ENCODE measurements around the gene IL21R. TPM values are rescaled to one million over a fixed set of nuclear protein-coding genes. Genes with fewer than 3 reads are reported as not detected.

The IL21R gene
- total and polyA plus RNA-seq, 9 of the 15 experiments (the other 6 are each of a cell fraction or from before 2014, with no cell fraction given): 0.04 to 0.34 (median 0.18) TPM; not detected in 1

- peaks cover 79% of the 10 kb centered on the region; the same call in 2 of the 3 replicates for H3K36me3 ChIP-seq (ENCODE audit: control insufficient read depth, insufficient read depth, low read length)
- no peaks in the 10 kb centered on the region; the same call in 1 of the 2 replicates for H4K20me1 ChIP-seq (replicated peaks; ENCODE audit: control insufficient read depth, insufficient read depth, low read length)
- no peaks in the 10 kb centered on the region for H3K9me1 ChIP-seq (ENCODE audit: control insufficient read depth, insufficient read depth, low read length)
- no peak for TF ChIP-seq TFAM (CRISPR knock-in tag; conservative IDR thresholded peaks at IDR 0.05)
- no peak for TF ChIP-seq MED1 (CRISPR knock-in tag; IDR thresholded peaks at IDR 0.05; ENCODE audit: borderline replicate concordance)
- TF ChIP-seq, protein P1, sequence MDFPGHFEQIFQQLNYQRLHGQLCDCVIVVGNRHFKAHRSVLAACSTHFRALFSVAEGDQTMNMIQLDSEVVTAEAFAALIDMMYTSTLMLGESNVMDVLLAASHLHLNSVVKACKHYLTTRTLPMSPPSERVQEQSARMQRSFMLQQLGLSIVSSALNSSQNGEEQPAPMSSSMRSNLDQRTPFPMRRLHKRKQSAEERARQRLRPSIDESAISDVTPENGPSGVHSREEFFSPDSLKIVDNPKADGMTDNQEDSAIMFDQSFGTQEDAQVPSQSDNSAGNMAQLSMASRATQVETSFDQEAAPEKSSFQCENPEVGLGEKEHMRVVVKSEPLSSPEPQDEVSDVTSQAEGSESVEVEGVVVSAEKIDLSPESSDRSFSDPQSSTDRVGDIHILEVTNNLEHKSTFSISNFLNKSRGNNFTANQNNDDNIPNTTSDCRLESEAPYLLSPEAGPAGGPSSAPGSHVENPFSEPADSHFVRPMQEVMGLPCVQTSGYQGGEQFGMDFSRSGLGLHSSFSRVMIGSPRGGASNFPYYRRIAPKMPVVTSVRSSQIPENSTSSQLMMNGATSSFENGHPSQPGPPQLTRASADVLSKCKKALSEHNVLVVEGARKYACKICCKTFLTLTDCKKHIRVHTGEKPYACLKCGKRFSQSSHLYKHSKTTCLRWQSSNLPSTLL (IDR thresholded peaks at IDR 0.05): no peak
- no peak for TF ChIP-seq ZFX (CRISPR knock-in tag; IDR thresholded peaks at IDR 0.05)
- no peak for TF ChIP-seq RAD51 (IDR thresholded peaks at IDR 0.05; ENCODE audit: borderline replicate concordance, low read depth)
- TF ChIP-seq ZBTB1 (CRISPR knock-in tag; IDR thresholded peaks at IDR 0.05; ENCODE audit: borderline replicate concordance, low read depth): no peak
- TF ChIP-seq LARP7 (IDR thresholded peaks at IDR 0.05): no peak
- TF ChIP-seq NCOA2 (IDR thresholded peaks at IDR 0.05; ENCODE audit: partially characterized antibody in 2 of 2): no peak
- TF ChIP-seq ZHX1 (conservative IDR thresholded peaks at IDR 0.05; ENCODE audit: low read length): no peak
- TF ChIP-seq GATAD2A (IDR thresholded peaks at IDR 0.05): no peak
- no peak for TF ChIP-seq MCM5 (IDR thresholded peaks at IDR 0.05; ENCODE audit: low read depth)
- TF ChIP-seq ZNF609 (CRISPR knock-in tag; IDR thresholded peaks at IDR 0.05; ENCODE audit: borderline replicate concordance): no peak
- H3K4me3 ChIP-seq: no peak overlapping the region
- DNase-seq (ENCODE audit: extremely low read depth in 1 of 4, low spot score in 3 of 4) (no peak), ATAC-seq (no peak), FAIRE-seq (no peak)
- intact Hi-C loops (cut with micrococcal nuclease): no loop called here
- no peak overlapping the region for H3K9ac ChIP-seq (ENCODE audit: insufficient read depth in 1 of 2, low read depth in 2 of 2, low read length in 2 of 2)
- H3K4me2 ChIP-seq (ENCODE audit: insufficient read depth, low read length): no peak overlapping the region
- POLR2A ChIA-PET: no interaction called here
- WGBS (ENCODE audit: insufficient coverage, low coverage, missing lambda C conversion rate): 83% methylated on average over 11 of the region's 16 CpGs
- no peak overlapping the region for H3K27ac ChIP-seq (ENCODE audit: extremely low read depth, low read depth, low read length)
- H2AFZ ChIP-seq (ENCODE audit: low read depth, low read length): no peak overlapping the region
- H3K79me2 ChIP-seq (ENCODE audit: control insufficient read depth, insufficient read depth, low read length): no peaks in the 10 kb centered on the region
- CTCF ChIA-PET (ENCODE audit: low intra/inter-chr PET ratio): no interaction called here
- in situ Hi-C loops (cut with MboI): no loop called here
- no peaks in the 10 kb centered on the region for H3K27me3 ChIP-seq (ENCODE audit: control insufficient read depth in 2 of 2, insufficient read depth in 2 of 2, low read length in 2 of 2)
- BruUV-seq (replicated peaks): no TSS peak
- H3K4me1 ChIP-seq (replicated peaks in 1 of 2; ENCODE audit: control insufficient read depth in 2 of 2, insufficient read depth in 2 of 2, low read length in 2 of 2): no peaks in the 10 kb centered on the region
- no peaks in the 10 kb centered on the region for H3K9me3 ChIP-seq (replicated peaks; ENCODE audit: control insufficient read depth, insufficient read depth, low read depth, low read length)
Observed at GRCh38 chr16:27491894-27492587, 90.1 kb downstream of the IL21R start.
